ENCODE results near the gene XPR1. TPM values are rescaled to one million over a fixed set of nuclear protein-coding genes. Genes with fewer than 3 reads are reported as not detected.

The XPR1 gene
- total and polyA plus RNA-seq, 2 donors, result 9.5 to 10.3 TPM

GRCh38 chr1:180886338-180886737, 254.5 kb downstream of the XPR1 start:
- no peak for DNase-seq (ENCODE audit: low read depth in 6 of 9, low spot score in 9 of 9)
- H3K27me3 ChIP-seq (ENCODE audit: control insufficient read depth in 2 of 2, insufficient read depth in 1 of 2, low read length in 1 of 2), result no peaks in the 10 kb centered on the region
- no peaks in the 10 kb centered on the region for H3K9me3 ChIP-seq (ENCODE audit: control insufficient read depth in 2 of 2, insufficient read depth in 1 of 2, low read length in 1 of 2)
- no peaks in the 10 kb centered on the region for H3K36me3 ChIP-seq (ENCODE audit: control insufficient read depth in 2 of 2, insufficient read depth in 2 of 2, low read length in 1 of 2)
- no peak overlapping the region for H3K4me3 ChIP-seq (ENCODE audit: low read length in 2 of 2)
- H3K27ac ChIP-seq (ENCODE audit: low read depth in 1 of 2, low read length in 1 of 2), result no peak overlapping the region
- H3K4me1 ChIP-seq (ENCODE audit: control insufficient read depth in 2 of 2, insufficient read depth in 2 of 2, low read length in 2 of 2), result peaks cover 2 to 11% of the 10 kb centered on the region in 2 donors
- WGBS, result 96% methylated on average over 2 of the region's 2 CpGs

GRCh38 chr1:180887841-180888240, 256.0 kb downstream of the XPR1 start:
- Histone ChIP-seq H3K27ac (ENCODE audit: low read depth in 1 of 2, low read length in 1 of 2) (no peak overlapping the region), H3K4me3 (ENCODE audit: low read length in 2 of 2) (no peak overlapping the region), H3K4me1 (ENCODE audit: control insufficient read depth in 2 of 2, insufficient read depth in 2 of 2, low read length in 2 of 2) (peaks cover 0 to 8% of the 10 kb centered on the region in 2 donors), H3K36me3 (ENCODE audit: control insufficient read depth in 2 of 2, insufficient read depth in 2 of 2, low read length in 1 of 2) (no peaks in the 10 kb centered on the region), H3K9me3 (ENCODE audit: control insufficient read depth in 2 of 2, insufficient read depth in 1 of 2, low read length in 1 of 2) (no peaks in the 10 kb centered on the region), H3K27me3 (ENCODE audit: control insufficient read depth in 2 of 2, insufficient read depth in 1 of 2, low read length in 1 of 2) (no peaks in the 10 kb centered on the region)
- 98% methylated on average over 7 of the region's 7 CpGs for WGBS
- no peak for DNase-seq (ENCODE audit: low read depth in 6 of 9, low spot score in 9 of 9)

GRCh38 chr1:180888870-180889269, 257.0 kb downstream of the XPR1 start:
- Histone ChIP-seq H3K27me3 (ENCODE audit: control insufficient read depth in 2 of 2, insufficient read depth in 1 of 2, low read length in 1 of 2) (no peaks in the 10 kb centered on the region), H3K27ac (ENCODE audit: low read depth in 1 of 2, low read length in 1 of 2) (no peak overlapping the region), H3K4me3 (ENCODE audit: low read length in 2 of 2) (no peak overlapping the region), H3K9me3 (ENCODE audit: control insufficient read depth in 2 of 2, insufficient read depth in 1 of 2, low read length in 1 of 2) (no peaks in the 10 kb centered on the region), H3K4me1 (ENCODE audit: control insufficient read depth in 2 of 2, insufficient read depth in 2 of 2, low read length in 2 of 2) (peaks cover 0 to 13% of the 10 kb centered on the region in 2 donors), H3K36me3 (ENCODE audit: control insufficient read depth in 2 of 2, insufficient read depth in 2 of 2, low read length in 1 of 2) (no peaks in the 10 kb centered on the region)
- 75% methylated on average over 1 of the region's 1 CpG for WGBS
- DNase-seq (ENCODE audit: low read depth in 6 of 9, low spot score in 9 of 9), result no peak

GRCh38 chr1:180889325-180889724, 257.5 kb downstream of the XPR1 start:
- Histone ChIP-seq H3K27me3 (ENCODE audit: control insufficient read depth in 2 of 2, insufficient read depth in 1 of 2, low read length in 1 of 2) (no peaks in the 10 kb centered on the region), H3K4me1 (ENCODE audit: control insufficient read depth in 2 of 2, insufficient read depth in 2 of 2, low read length in 2 of 2) (peaks cover 0 to 17% of the 10 kb centered on the region in 2 donors), H3K4me3 (ENCODE audit: low read length in 2 of 2) (no peak overlapping the region), H3K9me3 (ENCODE audit: control insufficient read depth in 2 of 2, insufficient read depth in 1 of 2, low read length in 1 of 2) (no peaks in the 10 kb centered on the region), H3K36me3 (ENCODE audit: control insufficient read depth in 2 of 2, insufficient read depth in 2 of 2, low read length in 1 of 2) (no peaks in the 10 kb centered on the region), H3K27ac (ENCODE audit: low read depth in 1 of 2, low read length in 1 of 2) (no peak overlapping the region)
- no peak for DNase-seq (ENCODE audit: low read depth in 6 of 9, low spot score in 9 of 9)
- WGBS, result 96% methylated on average over 2 of the region's 2 CpGs

- DNase-seq (ENCODE audit: low read depth in 6 of 9, low spot score in 9 of 9), result no peak
- no peaks in the 10 kb centered on the region for H3K27me3 ChIP-seq (ENCODE audit: control insufficient read depth in 2 of 2, insufficient read depth in 1 of 2, low read length in 1 of 2)
- WGBS, result 99% methylated on average over 5 of the region's 5 CpGs
Measured at GRCh38 chr1:180892272-180892671, 260.4 kb downstream of the XPR1 start.

GRCh38 chr1:180892675-180893074, 260.9 kb downstream of the XPR1 start:
- H3K4me3 ChIP-seq (ENCODE audit: low read length in 2 of 2), result no peak overlapping the region
- no peaks in the 10 kb centered on the region for H3K36me3 ChIP-seq (ENCODE audit: control insufficient read depth in 2 of 2, insufficient read depth in 2 of 2, low read length in 1 of 2)
- H3K27me3 ChIP-seq (ENCODE audit: control insufficient read depth in 2 of 2, insufficient read depth in 1 of 2, low read length in 1 of 2), result no peaks in the 10 kb centered on the region
- no peaks in the 10 kb centered on the region for H3K9me3 ChIP-seq (ENCODE audit: control insufficient read depth in 2 of 2, insufficient read depth in 1 of 2, low read length in 1 of 2)
- 94% methylated on average over 2 of the region's 2 CpGs for WGBS
- DNase-seq (ENCODE audit: low read depth in 6 of 9, low spot score in 9 of 9), result no peak
- peaks cover 0 to 20% of the 10 kb centered on the region in 2 donors for H3K4me1 ChIP-seq (ENCODE audit: control insufficient read depth in 2 of 2, insufficient read depth in 2 of 2, low read length in 2 of 2)
- H3K27ac ChIP-seq (ENCODE audit: low read depth in 1 of 2, low read length in 1 of 2), result no peak overlapping the region

More at GRCh38 chr1:180892272-180892671, 260.4 kb downstream of the XPR1 start:
- H3K9me3 ChIP-seq (ENCODE audit: control insufficient read depth in 2 of 2, insufficient read depth in 1 of 2, low read length in 1 of 2), result no peaks in the 10 kb centered on the region
- no peaks in the 10 kb centered on the region for H3K36me3 ChIP-seq (ENCODE audit: control insufficient read depth in 2 of 2, insufficient read depth in 2 of 2, low read length in 1 of 2)
- no peak overlapping the region for H3K27ac ChIP-seq (ENCODE audit: low read depth in 1 of 2, low read length in 1 of 2)
- H3K4me3 ChIP-seq (ENCODE audit: low read length in 2 of 2), result no peak overlapping the region
- peaks cover 0 to 20% of the 10 kb centered on the region in 2 donors for H3K4me1 ChIP-seq (ENCODE audit: control insufficient read depth in 2 of 2, insufficient read depth in 2 of 2, low read length in 2 of 2)

GRCh38 chr1:180893614-180894013, 261.8 kb downstream of the XPR1 start:
- DNase-seq (ENCODE audit: low read depth in 6 of 9, low spot score in 9 of 9), result peak in 6 of 9 donors; percentile 46 to 76 (median 52)
- 67% methylated on average over 3 of the region's 3 CpGs for WGBS

GRCh38 chr1:180896161-180896560, 264.3 kb downstream of the XPR1 start:
- Histone ChIP-seq H3K4me3 (ENCODE audit: low read length in 2 of 2) (no peak overlapping the region), H3K36me3 (ENCODE audit: control insufficient read depth in 2 of 2, insufficient read depth in 2 of 2, low read length in 1 of 2) (no peaks in the 10 kb centered on the region), H3K4me1 (ENCODE audit: control insufficient read depth in 2 of 2, insufficient read depth in 2 of 2, low read length in 2 of 2) (peaks cover 0 to 28% of the 10 kb centered on the region in 2 donors), H3K27ac (ENCODE audit: low read depth in 1 of 2, low read length in 1 of 2) (no peak overlapping the region), H3K27me3 (ENCODE audit: control insufficient read depth in 2 of 2, insufficient read depth in 1 of 2, low read length in 1 of 2) (no peaks in the 10 kb centered on the region), H3K9me3 (ENCODE audit: control insufficient read depth in 2 of 2, insufficient read depth in 1 of 2, low read length in 1 of 2) (no peaks in the 10 kb centered on the region)
- 100% methylated on average over 3 of the region's 3 CpGs for WGBS
- no peak for DNase-seq (ENCODE audit: low read depth in 6 of 9, low spot score in 9 of 9)

More at GRCh38 chr1:180893614-180894013, 261.8 kb downstream of the XPR1 start:
- H3K4me3 ChIP-seq (ENCODE audit: low read length in 2 of 2), result no peak overlapping the region
- peak overlapping the region in 1 of 2 donors; percentile 49 for H3K27ac ChIP-seq (ENCODE audit: low read depth in 1 of 2, low read length in 1 of 2)
- H3K36me3 ChIP-seq (ENCODE audit: control insufficient read depth in 2 of 2, insufficient read depth in 2 of 2, low read length in 1 of 2), result no peaks in the 10 kb centered on the region
- no peaks in the 10 kb centered on the region for H3K27me3 ChIP-seq (ENCODE audit: control insufficient read depth in 2 of 2, insufficient read depth in 1 of 2, low read length in 1 of 2)
- H3K4me1 ChIP-seq (ENCODE audit: control insufficient read depth in 2 of 2, insufficient read depth in 2 of 2, low read length in 2 of 2), result peaks cover 0 to 22% of the 10 kb centered on the region in 2 donors
- H3K9me3 ChIP-seq (ENCODE audit: control insufficient read depth in 2 of 2, insufficient read depth in 1 of 2, low read length in 1 of 2), result no peaks in the 10 kb centered on the region

- Histone ChIP-seq H3K27ac (ENCODE audit: low read depth in 1 of 2, low read length in 1 of 2) (no peak overlapping the region), H3K9me3 (ENCODE audit: control insufficient read depth in 2 of 2, insufficient read depth in 1 of 2, low read length in 1 of 2) (no peaks in the 10 kb centered on the region), H3K36me3 (ENCODE audit: control insufficient read depth in 2 of 2, insufficient read depth in 2 of 2, low read length in 1 of 2) (no peaks in the 10 kb centered on the region), H3K4me3 (ENCODE audit: low read length in 2 of 2) (no peak overlapping the region), H3K27me3 (ENCODE audit: control insufficient read depth in 2 of 2, insufficient read depth in 1 of 2, low read length in 1 of 2) (no peaks in the 10 kb centered on the region), H3K4me1 (ENCODE audit: control insufficient read depth in 2 of 2, insufficient read depth in 2 of 2, low read length in 2 of 2) (peaks cover 0 to 18% of the 10 kb centered on the region in 2 donors)
- no peak for DNase-seq (ENCODE audit: low read depth in 6 of 9, low spot score in 9 of 9)
- WGBS, result 93% methylated on average over 5 of the region's 5 CpGs
Measured at GRCh38 chr1:180898441-180899219, 266.8 kb downstream of the XPR1 start.
